DMS153 treated with DMSO at 0.1 percent for 48 hours (cell line): Measurements from ENCODE around the gene KLHL41.
"Not testable (repeated sequence)": the region's sequence is repeated elsewhere in the genome, so short reads cannot be mapped to it uniquely, and the experiment has no call there.

ENCODE experiments used
- DNase-seq: peaks from one replicate; lab custom pipeline; 2025; ENCODE audit not compliant: unreplicated experiment; lab: John Stamatoyannopoulos, UW

Gene KLHL41

DNA sequence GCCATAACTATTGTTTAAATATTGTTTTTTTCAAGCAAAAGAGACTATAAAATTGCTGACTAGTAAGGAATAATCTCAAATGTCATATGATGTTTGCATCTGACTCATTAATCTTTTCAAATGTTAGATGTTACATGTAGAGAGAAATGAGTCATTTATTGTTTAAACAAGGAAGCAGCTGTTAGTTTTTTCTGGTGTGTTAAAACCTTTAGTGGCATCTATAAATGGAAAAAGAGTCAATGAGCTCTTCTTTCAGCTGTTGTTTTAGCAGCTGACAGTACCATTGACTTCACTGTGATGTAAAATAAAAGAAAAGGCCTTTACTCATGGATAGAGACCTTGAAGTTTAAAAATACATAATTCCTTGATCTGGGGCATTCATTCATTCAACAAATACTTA is 1.8 kb upstream of the KLHL41 start:
- peak; percentile 76 for DNase-seq

DNA sequence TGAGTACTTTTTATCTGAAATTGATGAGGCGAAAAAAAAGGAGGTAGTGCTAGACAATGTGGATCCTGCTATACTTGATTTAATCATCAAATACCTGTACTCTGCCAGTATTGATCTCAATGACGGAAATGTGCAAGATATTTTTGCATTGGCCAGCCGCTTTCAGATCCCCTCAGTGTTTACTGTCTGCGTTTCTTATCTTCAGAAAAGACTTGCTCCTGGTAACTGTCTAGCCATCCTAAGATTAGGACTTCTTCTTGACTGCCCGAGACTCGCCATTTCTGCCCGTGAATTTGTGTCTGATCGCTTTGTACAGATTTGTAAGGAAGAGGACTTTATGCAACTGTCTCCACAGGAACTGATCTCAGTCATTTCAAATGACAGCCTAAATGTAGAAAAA is 453 bp downstream of the KLHL41 start:
- DNase-seq = no peak

DNA sequence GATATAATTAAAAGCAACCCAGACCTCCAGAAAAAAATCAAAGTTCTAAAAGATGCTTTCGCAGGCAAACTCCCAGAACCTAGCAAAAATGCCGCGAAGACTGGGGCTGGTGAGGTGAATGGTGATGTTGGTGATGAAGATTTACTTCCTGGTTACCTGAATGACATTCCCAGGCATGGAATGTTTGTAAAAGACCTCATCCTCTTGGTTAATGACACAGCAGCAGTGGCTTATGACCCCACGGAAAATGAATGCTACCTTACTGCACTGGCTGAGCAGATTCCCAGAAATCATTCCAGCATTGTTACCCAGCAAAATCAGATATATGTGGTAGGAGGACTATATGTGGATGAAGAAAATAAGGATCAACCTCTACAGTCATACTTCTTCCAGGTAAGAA is 994 bp downstream of the KLHL41 start:
- DNase-seq = no peak

DNA sequence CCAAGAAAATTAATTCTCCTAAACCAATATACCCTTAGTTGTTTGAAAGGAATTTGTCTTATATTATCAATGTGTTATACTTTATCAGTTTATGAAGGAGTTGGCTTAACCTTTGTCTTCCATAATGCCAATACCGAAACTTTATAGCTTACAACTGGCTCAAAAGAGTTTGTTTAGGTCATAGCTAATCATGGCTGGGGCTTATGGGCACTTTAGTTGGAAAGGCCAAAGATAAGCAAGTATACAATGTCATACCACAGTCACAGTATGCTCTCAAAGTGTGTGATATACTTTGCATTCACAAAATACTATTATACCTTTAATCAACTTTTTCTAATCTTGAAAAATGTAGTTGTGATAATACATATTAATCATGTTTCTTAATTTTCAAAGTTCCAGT is 2.3 kb downstream of the KLHL41 start:
- DNase-seq = no peak

DNA sequence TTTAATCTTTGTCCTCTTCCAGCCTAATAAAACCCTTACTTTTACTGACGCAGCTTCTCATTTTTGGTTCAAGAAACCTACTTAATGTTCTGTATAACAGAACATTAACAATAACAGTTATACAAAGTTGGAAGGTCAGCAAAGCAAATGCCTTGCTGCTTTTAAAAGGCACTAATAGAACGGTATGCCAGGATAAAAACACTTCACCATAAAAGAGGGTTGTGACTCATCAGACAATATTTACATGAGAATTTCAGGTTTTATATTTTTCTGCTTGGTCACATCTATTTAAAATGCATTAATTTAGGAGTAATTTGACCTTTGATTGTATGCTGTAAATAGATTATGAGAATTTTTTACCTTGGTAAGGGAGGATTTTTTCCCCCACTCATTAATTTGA is 3.0 kb downstream of the KLHL41 start:
- DNase-seq = no peak

DNA sequence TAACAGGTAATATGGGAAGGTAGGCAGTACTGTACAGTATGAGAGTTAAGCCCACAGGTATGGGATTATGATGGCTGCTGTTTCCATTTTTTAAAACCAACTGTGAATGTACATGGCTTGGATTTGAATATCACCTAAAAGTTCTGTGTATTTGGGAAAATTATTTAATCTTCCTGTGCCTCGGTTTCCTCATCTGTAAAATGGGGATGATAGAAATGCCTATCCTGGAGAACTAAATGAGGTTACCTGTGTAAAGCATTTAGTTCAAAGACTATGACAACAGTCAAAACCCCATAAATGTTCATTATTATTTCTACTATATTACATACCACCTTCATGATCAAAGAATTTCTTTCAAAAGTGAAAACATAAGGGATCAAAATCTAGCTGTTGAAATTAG is 3.6 kb downstream of the KLHL41 start:
- DNase-seq = no peak

DNA sequence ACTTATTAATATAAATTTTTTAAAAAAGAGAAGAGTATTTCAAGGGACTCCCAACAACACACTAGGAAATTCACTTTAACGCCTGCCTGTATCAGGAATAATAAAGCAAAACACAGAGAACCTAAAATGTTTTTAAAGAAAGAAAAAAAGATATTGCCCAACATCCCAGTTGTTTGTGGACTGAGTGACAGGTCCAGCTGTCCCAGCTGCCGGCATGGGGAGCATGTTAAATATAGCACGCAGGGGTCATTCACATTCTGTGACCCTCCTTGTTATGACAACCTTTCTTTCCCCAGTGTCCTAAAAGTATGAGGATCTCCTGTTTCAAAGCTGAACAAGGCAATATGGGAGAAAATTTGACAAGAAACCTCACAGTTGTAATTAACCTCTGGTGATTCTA is 4.4 kb downstream of the KLHL41 start:
- DNase-seq = no peak

DNA sequence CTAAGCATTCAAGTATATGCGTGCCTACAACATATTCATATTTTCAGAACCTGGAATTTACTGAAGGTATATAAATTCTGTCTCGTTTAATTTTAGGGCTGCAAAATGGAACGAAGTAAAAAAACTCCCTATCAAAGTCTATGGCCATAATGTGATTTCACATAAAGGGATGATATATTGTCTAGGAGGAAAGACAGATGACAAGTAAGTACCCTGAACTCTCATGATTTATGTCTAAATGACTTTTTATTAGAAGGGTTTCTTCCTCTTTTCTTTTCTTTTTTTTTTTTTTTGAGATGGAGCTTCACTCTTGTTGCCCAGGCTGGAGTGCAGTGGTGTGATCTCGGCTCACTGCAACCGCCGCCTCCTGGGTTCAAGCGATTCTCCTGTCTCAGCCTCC is 5.3 kb downstream of the KLHL41 start:
- DNase-seq = not testable (repeated sequence)

DNA sequence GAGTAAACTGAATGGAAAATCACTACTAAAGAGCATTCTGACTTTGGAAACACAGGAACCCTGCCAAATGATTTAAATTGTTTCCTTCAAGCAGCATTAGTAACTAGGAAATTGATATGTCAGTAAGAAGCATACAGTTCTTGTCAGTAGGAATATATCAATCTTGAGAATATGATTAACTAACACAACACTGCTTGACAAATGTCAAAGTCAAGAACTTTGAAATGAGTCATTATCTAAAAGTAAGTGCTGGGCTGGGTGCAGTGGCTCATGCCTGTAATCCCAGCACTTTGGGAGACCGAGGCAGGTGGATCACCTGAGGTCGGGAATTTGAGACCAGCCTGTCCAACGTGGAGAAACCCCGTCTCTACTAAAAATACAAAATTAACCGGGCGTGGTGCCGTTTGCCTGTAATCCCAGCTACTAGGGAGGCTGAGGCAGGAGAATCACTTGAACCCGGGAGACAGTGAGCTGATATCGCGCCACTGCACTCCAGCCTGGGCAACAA is 7.0 kb downstream of the KLHL41 start:
- not testable (repeated sequence) for DNase-seq

DNA sequence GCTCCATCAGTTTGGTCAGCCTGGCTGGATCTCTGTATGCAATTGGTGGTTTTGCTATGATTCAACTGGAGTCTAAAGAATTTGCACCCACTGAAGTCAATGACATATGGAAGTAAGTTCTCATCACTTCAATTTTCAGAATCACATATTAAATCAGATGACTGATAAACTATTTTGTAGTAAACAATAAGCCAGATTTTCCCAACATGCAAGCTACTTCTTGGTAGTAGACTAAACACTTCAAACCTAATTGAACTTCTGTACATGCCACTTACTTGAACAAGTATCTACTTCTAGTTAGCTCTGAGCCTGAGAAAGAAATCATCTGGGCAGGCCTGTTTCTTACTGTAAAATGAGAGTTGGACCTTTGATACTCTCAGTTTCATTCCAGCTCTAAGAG is 11.4 kb downstream of the KLHL41 start:
- no peak for DNase-seq

DNA sequence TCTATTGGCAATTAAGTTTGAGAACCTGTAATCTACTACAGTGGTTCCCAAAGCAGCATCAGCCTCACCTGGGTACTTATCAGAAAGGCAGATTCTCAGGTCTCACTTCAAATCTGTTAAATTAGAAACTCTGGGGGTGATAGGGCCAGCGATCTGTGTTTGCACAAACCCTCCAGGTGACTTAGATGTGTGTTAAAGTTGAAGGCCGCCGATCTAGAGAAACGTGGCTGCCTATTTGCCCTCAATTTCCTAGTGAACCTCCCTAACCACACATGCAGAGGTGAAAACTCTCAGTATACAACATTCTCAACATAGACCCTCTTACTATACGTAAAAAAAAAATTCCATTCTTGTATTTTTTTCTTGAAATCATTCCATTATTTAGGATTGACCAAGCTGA is 14.2 kb downstream of the KLHL41 start:
- no peak for DNase-seq

DNA sequence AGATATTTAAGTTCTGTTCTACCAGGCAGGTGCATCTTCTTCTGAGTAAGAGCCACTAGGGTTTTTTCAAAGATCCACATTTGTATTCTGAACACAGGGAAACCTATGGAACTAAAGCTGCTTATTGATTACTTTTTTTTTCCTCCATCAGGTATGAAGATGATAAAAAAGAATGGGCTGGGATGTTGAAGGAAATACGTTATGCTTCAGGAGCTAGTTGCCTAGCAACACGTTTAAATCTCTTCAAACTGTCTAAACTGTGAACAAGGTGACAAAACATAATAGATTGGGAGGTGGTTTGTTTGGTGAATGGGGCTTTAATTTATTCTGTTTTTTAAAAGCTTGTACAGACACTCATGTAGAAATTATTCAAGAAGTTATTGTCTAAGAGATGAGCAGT is 15.9 kb downstream of the KLHL41 start:
- DNase-seq = peak; percentile 10

DNA sequence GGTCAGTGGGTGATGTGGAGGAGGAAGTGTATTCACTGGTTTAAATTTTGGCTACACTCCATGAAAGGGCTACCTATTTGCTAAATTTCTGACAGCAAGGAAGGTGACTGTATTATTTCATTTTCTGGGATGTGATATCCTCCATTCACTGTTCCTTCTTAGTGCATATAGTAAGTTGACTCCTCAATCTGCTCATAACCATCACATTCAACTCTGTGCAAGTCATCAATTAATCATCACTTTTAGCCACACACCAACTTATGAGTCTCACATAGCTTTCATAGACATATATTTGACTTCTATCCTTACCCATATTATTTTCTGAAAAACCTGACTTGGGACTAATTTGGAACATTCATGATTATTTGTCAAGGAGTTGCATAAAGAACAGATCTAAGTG is 16.9 kb downstream of the KLHL41 start:
- DNase-seq = no peak

DNA sequence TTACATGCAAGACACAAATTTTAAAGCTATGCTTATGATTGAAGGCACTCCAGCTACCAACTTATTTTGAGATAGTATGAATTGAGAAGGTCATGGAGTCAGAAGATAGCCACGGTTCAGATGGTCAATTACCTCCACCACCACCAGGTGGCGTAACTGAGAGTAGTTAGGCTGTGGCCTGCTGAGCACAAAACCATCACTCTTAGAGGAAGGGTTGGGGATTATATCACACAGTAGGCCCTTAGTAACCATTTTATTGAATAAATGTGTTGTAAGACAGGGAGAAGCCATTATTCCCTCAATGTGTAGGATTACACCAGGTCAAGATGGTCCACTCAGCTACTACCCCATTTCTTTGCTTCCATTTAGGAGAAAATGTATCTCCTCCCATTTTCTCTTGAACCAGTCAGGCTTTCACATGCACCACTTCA is 18.8 kb downstream of the KLHL41 start:
- peak; percentile 66 for DNase-seq

DNA sequence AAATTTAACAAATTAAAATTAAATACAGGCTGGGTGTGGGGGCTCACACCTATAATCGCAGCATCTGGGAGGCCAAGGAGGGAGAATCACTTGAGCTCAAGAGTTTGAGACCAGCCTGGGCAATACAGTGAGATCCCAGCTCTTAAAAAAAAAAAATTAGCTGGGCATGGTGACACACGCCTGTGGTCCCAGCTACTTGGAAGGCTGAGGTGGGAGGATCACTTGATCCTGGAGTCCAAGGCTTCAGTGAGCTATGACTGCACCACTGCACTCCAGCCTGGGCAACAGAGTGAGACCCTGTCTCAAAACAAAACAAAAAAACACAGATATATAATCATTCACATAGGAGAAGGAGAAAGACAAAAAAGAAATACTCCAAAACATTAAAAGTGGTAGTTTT is 30.0 kb downstream of the KLHL41 start:
- DNase-seq = not testable (repeated sequence)

DNA sequence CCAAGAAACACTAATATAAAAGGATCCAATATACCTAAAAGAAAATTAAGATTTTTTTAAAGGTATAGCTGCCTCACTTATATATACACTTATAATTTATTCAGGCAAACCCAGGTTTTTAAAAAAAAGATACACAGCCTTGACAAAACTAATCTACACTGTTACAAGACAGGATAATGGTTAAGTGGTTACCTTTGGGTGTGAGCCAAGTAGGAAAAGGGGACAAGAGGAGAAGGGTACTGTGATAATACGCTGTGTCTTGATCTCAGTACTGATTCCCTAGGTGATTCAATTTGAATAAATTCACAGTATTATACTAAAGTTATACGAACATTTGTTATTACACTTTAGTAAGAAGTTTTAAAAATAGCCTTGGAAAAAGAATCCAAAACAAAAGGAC is 30.6 kb downstream of the KLHL41 start:
- DNase-seq = no peak

DNA sequence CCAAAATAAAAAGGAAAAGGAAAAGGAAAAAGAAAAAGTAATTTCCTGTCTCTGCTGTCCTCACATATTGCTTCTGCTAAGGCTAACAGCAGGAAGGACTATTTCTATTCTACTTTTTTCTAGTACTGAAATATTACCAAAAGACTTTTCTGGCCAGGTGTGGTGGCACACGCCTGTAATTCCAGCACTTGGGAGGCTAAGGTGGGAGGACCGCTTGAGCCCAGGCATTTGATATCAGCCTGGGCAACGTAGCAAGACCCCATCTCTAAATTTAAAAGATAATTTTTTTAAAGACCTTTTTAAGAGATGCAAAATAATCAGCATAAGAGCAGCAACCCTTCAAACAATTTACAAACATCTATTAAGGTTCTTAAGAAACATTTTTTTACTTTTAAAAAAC is 32.9 kb downstream of the KLHL41 start:
- no peak for DNase-seq

DNA sequence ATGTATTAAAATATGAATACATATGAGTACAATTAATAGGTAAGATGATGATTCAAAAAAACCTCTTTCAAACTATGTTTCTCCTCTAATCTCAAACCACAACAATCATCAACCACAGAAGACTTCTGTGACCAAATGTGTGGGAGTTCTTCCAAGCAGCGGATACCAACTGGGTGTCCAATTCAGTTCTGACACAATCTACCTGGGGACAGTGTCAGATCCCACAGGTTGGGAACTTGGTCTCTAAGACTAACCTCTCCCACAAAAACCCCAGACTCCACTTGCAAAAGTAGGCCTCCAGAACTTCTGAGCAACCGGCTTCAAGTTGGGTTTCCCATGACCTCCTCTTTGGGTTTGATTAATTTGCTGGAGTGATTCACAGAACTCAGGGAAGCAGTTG is 37.3 kb downstream of the KLHL41 start:
- no peak for DNase-seq

DNA sequence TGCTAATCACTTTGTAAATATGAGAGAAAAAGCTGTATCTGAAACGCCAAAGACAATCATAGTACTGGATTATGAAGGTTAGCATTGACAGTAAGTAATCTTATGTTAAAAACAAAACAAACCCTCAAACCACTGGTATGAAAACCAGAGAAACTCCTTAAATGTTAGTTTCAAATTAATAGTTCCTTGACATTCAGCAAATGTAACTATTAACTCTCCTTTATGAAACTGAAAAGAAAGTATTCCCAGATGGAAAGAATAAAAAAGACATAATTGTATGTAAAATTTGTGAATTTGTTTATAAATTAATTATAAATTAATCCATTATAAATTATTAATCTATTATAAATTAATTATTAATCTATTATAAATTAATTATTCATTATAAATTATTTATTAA is 51.9 kb downstream of the KLHL41 start:
- no peak for DNase-seq

DNA sequence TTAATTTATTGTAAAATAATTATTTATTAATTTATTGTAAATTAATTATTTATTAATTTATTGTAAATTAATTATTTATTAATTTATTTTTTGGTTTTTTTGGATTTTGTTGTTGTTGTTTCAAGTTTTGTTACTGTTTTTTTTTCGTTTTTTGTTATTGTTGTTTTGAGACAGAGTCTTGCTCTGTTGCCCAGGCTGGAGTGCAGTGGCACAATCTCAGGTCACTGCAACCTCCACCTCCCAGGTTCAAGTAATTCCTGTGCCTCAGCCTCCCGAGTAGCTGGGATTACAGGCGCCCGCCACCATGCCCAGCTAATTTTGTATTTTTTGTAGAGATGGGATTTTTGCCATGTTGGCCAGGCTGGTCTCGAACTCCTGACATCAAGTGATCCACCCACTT is 52.6 kb downstream of the KLHL41 start:
- not testable (repeated sequence) for DNase-seq

DNA sequence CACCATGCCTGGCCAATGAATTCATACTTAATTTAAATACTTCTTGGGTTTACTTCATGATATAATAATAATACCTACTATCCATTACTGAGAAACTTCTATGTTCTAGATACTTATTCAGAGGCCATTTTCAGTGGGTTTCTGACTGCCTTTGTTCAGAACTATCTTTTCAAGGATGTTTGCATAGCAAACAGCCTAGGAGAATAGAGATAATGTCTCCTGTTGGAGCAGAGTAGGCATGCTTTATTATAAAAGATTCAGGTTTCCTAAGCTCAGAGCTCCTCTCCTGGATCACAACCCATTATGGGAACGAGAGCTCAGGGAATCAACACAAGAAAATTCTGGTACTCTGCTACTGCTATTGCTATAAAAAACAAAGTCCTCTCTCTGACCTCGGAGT is 53.0 kb downstream of the KLHL41 start:
- no peak for DNase-seq

DNA sequence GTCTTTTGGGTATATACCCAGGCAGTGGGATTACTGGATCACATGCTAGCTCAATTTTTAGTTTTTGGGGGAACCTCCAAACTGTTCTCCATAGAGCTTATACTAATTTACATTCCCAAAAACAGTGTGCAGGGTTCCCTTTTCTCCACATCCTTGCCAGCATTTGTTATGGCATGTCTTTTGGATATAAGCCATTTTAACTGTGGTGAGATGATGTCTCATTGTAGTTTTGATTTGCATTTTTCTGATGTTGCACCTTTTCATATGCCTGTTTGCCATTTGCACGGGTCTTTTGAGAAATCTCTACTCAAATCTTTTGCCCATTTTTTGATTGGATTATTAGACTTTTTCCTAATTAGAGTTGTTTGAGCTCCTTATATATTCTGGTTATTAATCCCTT is 56.2 kb downstream of the KLHL41 start:
- no peak for DNase-seq

DNA sequence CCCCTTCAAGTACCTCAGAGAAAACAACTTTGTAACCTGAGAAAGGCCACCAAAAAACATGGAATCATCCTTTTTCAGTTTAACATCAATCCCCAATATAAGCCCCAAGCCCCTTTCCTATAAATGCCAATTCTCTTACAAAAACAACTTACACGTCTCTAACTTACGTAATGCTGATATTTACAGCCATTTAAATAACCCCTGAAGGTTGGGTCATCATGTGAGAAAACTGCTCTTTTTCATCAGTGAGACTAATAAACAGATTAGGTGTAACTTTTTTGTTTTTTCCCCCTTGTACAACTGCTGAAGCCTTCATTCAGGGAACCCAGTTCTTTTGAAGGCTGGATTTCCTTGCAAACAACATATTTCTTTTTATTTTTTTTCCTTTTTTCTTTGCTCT is 60.4 kb downstream of the KLHL41 start:
- no peak for DNase-seq

DNA sequence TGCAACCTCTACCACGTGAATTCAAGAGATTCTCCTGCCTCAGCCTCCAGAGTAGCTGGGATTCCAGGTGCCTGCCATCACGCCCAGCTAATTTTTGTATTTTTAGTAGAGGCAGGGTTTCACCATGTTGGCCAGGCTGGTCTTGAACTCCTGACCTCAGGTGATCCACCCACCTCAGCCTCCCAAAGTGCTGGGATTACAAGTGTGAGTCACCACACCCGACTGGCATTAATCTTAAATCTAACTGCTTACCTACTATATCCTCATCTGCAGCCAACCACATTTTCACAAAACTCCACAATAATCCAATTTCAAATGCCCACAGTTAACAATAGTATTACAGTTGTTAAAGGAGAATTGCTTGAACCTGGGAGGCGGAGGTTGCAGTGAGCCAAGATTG is 61.2 kb downstream of the KLHL41 start:
- not testable (repeated sequence) for DNase-seq
